Measurements from ENCODE around the gene NTM.

The NTM gene

GRCh38 chr11:132263241-132263640 is 892.8 kb downstream of the NTM start:
- no peak for DNase-seq (ENCODE audit: low read depth)

GRCh38 chr11:132263875-132264274 is 893.5 kb downstream of the NTM start:
- no peak for DNase-seq (ENCODE audit: low read depth)

- DNase-seq (ENCODE audit: low read depth) = no peak
Measured at GRCh38 chr11:132264616-132265015, 894.2 kb downstream of the NTM start.

- no peak for DNase-seq (ENCODE audit: low read depth)
Measured at GRCh38 chr11:132278801-132279574, 908.6 kb downstream of the NTM start.

- no peak for DNase-seq (ENCODE audit: low read depth)
Measured at GRCh38 chr11:132284048-132284447, 913.6 kb downstream of the NTM start.

GRCh38 chr11:132284611-132285010 is 914.2 kb downstream of the NTM start:
- no peak for DNase-seq (ENCODE audit: low read depth)

GRCh38 chr11:132285631-132286030 is 915.2 kb downstream of the NTM start:
- no peak for DNase-seq (ENCODE audit: low read depth)

- no peak for DNase-seq (ENCODE audit: low read depth)
Measured at GRCh38 chr11:132286106-132286505, 915.7 kb downstream of the NTM start.

- no peak for DNase-seq (ENCODE audit: low read depth)
Measured at GRCh38 chr11:132288036-132288435, 917.6 kb downstream of the NTM start.

GRCh38 chr11:132289590-132290256 is 919.3 kb downstream of the NTM start:
- no peak for DNase-seq (ENCODE audit: low read depth)

- no peak for DNase-seq (ENCODE audit: low read depth)
Measured at GRCh38 chr11:132293586-132293985, 923.2 kb downstream of the NTM start.

- no peak for DNase-seq (ENCODE audit: low read depth)
Measured at GRCh38 chr11:132296946-132297610, 926.7 kb downstream of the NTM start.

- DNase-seq (ENCODE audit: low read depth) = no peak
Measured at GRCh38 chr11:132298357-132298756, 927.9 kb downstream of the NTM start.

GRCh38 chr11:132300283-132300682 is 929.9 kb downstream of the NTM start:
- no peak for DNase-seq (ENCODE audit: low read depth)

- DNase-seq (ENCODE audit: low read depth) = no peak
Measured at GRCh38 chr11:132301465-132301864, 931.0 kb downstream of the NTM start.

- DNase-seq (ENCODE audit: low read depth) = no peak
Measured at GRCh38 chr11:132301900-132302299, 931.5 kb downstream of the NTM start.

GRCh38 chr11:132307309-132308020 is 937.0 kb downstream of the NTM start:
- no peak for DNase-seq (ENCODE audit: low read depth)

- no peak for DNase-seq (ENCODE audit: low read depth)
Measured at GRCh38 chr11:132310390-132311375, 940.3 kb downstream of the NTM start.

- no peak for DNase-seq (ENCODE audit: low read depth)
Measured at GRCh38 chr11:132311703-132312102, 941.3 kb downstream of the NTM start.

- peak; percentile 2 for DNase-seq (ENCODE audit: low read depth)
Measured at GRCh38 chr11:132312161-132312560, 941.7 kb downstream of the NTM start.

- DNase-seq (ENCODE audit: low read depth) = peak; percentile 1
Measured at GRCh38 chr11:132312701-132313111, 942.3 kb downstream of the NTM start.
